ENCODE data around the gene PIK3CB. TPM values are rescaled to one million over a fixed set of nuclear protein-coding genes. Genes with fewer than 3 reads are reported as not detected.

PIK3CB gene
- total RNA-seq, 2 donors from 2014 or later, result 20.6 to 32.0 TPM

DNA sequence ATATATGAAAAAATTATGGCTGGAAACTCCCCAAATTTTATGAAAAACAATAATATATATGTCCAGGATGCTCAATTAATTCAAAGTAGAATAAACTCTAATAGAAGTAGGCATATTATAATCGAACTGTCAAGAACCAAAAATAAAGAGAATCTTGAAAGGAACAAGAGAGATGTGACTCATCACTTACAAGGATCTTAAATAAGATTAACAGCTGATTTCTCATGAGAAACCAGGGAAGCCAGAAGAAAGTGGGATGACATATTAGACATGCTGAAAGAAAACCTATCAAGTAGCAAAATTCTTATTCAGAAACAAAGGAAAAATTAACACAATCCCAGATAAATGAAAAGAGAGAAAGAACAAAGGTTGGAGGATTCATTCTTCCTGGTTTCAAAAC is 159.3 kb downstream of the PIK3CB start:
- Histone ChIP-seq H3K9me3 (peaks cover 11% of the 10 kb centered on the region), H3K4me3 (no peak overlapping the region), H3K4me1 (ENCODE audit: control insufficient read depth in 1 of 2, low read depth in 2 of 2) (peaks cover 11 to 20% of the 10 kb centered on the region in 2 donors), H3K36me3 (no peaks in the 10 kb centered on the region), H3K27me3 (replicated peaks; ENCODE audit: insufficient read depth) (no peaks in the 10 kb centered on the region), H3K27ac (no peak overlapping the region)
- TF ChIP-seq CTCF (IDR thresholded peaks at IDR 0.05), result no peak
- DNase-seq (ENCODE audit: low spot score) (no peak), ATAC-seq (ENCODE audit: insufficient number of reproducible peaks, low FRiP score, low read depth) (no peak)

DNA sequence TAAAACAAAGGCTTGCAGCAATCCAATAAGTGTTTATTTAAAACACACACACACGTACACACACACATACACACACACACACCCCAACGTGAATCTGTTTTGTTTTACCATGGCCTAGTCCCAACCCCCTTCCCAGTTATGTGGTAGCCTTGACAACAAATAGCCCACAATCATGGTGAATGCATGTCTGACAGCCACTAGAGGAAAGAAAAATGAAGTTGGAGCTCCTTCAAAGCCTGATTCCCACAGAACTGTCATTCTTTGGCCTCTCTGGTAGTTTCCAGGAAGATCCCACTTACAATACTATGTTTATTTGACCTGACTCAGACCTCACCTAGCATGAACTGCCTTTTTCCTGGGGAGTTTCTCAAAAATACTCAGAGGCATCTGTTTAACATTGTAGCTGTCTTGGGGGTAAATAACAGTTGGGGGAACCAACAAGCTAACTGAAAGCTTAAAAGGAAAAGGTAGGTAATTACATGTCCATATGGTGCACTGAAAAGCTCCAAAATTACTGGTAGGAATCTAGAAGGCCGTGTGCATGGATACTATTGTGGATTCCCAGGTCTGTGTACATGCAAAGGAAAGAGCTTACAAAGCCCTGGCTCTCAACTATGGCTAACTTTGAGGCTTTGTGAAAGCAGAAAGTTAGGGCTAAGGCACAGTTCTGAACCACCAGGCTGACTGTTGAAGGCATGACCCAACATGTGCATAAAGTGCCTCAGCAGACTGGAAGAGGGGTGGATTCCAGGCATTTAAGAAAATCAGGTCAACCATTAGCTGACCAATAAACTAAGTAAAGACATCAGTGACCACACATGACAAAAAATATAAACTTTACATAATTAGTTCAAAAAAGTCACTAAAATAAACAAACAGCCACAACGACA is 160.8 kb downstream of the PIK3CB start:
- no peak overlapping the region for H3K4me3 ChIP-seq
- peaks cover 11% of the 10 kb centered on the region for H3K9me3 ChIP-seq
- no peaks in the 10 kb centered on the region for H3K36me3 ChIP-seq
- no peak for TF ChIP-seq CTCF (IDR thresholded peaks at IDR 0.05)
- H3K4me1 ChIP-seq (ENCODE audit: control insufficient read depth in 1 of 2, low read depth in 2 of 2), result peaks cover 12 to 30% of the 10 kb centered on the region in 2 donors
- DNase-seq (ENCODE audit: low spot score) (no peak), ATAC-seq (ENCODE audit: insufficient number of reproducible peaks, low FRiP score, low read depth) (no peak)
- no peak overlapping the region for H3K27ac ChIP-seq
- no peaks in the 10 kb centered on the region for H3K27me3 ChIP-seq (replicated peaks; ENCODE audit: insufficient read depth)

DNA sequence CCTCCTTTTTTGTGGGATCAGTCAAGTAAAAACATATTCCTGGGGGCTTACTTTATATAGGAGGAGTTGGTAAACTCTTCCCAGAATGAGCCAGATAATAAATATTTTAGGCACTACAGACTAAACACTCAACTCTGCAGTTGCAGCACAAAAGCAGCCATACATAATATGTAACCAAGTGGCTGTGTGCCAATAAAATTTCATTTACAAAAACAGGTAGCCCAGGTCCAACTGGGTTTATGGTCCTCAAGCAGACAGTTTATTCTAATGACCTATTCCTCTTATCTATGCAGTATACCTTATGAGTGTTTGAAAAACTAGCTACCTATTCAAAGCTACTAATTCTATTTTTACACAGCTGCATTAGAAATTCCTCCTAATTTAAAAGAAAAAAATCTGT is 164.3 kb downstream of the PIK3CB start:
- Histone ChIP-seq H3K27me3 (replicated peaks; ENCODE audit: insufficient read depth) (no peaks in the 10 kb centered on the region), H3K4me1 (ENCODE audit: control insufficient read depth in 1 of 2, low read depth in 2 of 2) (peaks cover 12 to 30% of the 10 kb centered on the region in 2 donors), H3K27ac (no peak overlapping the region), H3K36me3 (no peaks in the 10 kb centered on the region), H3K9me3 (peaks cover 7% of the 10 kb centered on the region), H3K4me3 (no peak overlapping the region)
- TF ChIP-seq CTCF (IDR thresholded peaks at IDR 0.05), result no peak
- no peak for DNase-seq (ENCODE audit: low spot score)
- ATAC-seq (ENCODE audit: insufficient number of reproducible peaks, low FRiP score, low read depth), result no peak

DNA sequence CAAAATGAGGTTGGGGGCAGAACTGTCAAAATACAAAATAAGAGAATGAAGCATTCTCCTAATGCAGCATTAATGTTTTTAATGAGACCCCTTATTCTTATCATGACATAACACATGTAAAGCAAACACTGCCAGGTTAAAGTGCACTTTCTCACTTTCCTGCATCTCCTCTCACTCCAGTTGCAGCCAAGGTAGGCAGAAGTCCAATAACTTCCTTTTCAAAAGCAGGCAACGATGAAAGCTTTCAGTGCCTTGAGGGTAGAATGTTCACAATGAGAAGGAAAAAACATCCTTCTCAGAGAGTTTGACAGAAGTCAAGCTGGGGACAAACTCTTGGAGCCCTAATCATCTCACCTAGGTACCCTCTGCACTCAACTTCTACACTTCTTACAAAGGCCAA is 166.6 kb downstream of the PIK3CB start:
- H3K27me3 ChIP-seq (replicated peaks; ENCODE audit: insufficient read depth), result no peaks in the 10 kb centered on the region
- no peak overlapping the region for H3K27ac ChIP-seq
- no peak overlapping the region for H3K4me3 ChIP-seq
- H3K9me3 ChIP-seq, result no peaks in the 10 kb centered on the region
- no peak for TF ChIP-seq CTCF (IDR thresholded peaks at IDR 0.05)
- H3K36me3 ChIP-seq, result no peaks in the 10 kb centered on the region
- H3K4me1 ChIP-seq (ENCODE audit: control insufficient read depth in 1 of 2, low read depth in 2 of 2), result peaks cover 12 to 30% of the 10 kb centered on the region in 2 donors
- no peak for ATAC-seq (ENCODE audit: insufficient number of reproducible peaks, low FRiP score, low read depth)
- DNase-seq (ENCODE audit: low spot score), result no peak

GRCh38 chr3:138657508-138657907 is 177.2 kb downstream of the PIK3CB start:
- TF ChIP-seq CTCF (IDR thresholded peaks at IDR 0.05), result no peak
- H3K4me3 ChIP-seq, result no peak overlapping the region
- no peak overlapping the region for H3K27ac ChIP-seq
- H3K36me3 ChIP-seq, result peaks cover 15% of the 10 kb centered on the region
- H3K4me1 ChIP-seq (ENCODE audit: control insufficient read depth in 1 of 2, low read depth in 2 of 2), result no peaks in the 10 kb centered on the region
- H3K9me3 ChIP-seq, result no peaks in the 10 kb centered on the region
- ATAC-seq (ENCODE audit: insufficient number of reproducible peaks, low FRiP score, low read depth), result no peak
- no peak for DNase-seq (ENCODE audit: low spot score)
- no peaks in the 10 kb centered on the region for H3K27me3 ChIP-seq (replicated peaks; ENCODE audit: insufficient read depth)

Data from thoracic aorta (tissue), 2 donors.